SH-SY5Y (cell line): Measurements from ENCODE around the gene RSU1.

ENCODE experiments used
- GATA2 ChIP-seq: IDR thresholded peaks from 2 replicates; pipeline ENCODE4 v1.6.1; 2011; ENCODE audit warnings: mild to moderate bottlenecking, low read depth, low read length
- GATA3 ChIP-seq: IDR thresholded peaks from 2 replicates; pipeline ENCODE4 v1.6.1; 2011; ENCODE audit warnings: low read depth, mild to moderate bottlenecking, low read length, moderate library complexity

GRCh38 chr10:16820018-16820417 lies 2.8 kb upstream of the RSU1 start:
- TF ChIP-seq GATA2 (no peak), GATA3 (no peak)
